Measurements from ENCODE around the gene RPS18. TPM values are rescaled to one million over a fixed set of nuclear protein-coding genes. Genes with fewer than 3 reads are reported as not detected.

The RPS18 gene
- polyA plus RNA-seq, 1 of the 3 experiments (the other 2 are of a cell fraction): 12,112 TPM

GRCh38 chr6:33299237-33299944 lies 27.5 kb downstream of the RPS18 start (continued):
- no peak for TF ChIP-seq USF1 (IDR thresholded peaks at IDR 0.05; ENCODE audit: borderline replicate concordance, low read depth)
- TF ChIP-seq EP300 (IDR thresholded peaks at IDR 0.05; ENCODE audit: borderline replicate concordance in 1 of 2, low read depth in 1 of 2, low read length in 1 of 2): no peak
- TF ChIP-seq PBX3 (IDR thresholded peaks at IDR 0.05): peak; percentile 2
- peak; percentile 49; the same call in 1 of the 2 replicates for TF ChIP-seq ELF1 (IDR thresholded peaks at IDR 0.05)
- TF ChIP-seq MAX (IDR thresholded peaks at IDR 0.05; ENCODE audit: low read depth): peak; percentile 59
- 0 out of 2 replicates have a peak, but pooled peaks have one; percentile 8 for TF ChIP-seq TEAD4 (IDR thresholded peaks at IDR 0.05; ENCODE audit: borderline replicate concordance, insufficient read depth)
- no peak for TF ChIP-seq FOSL2 (IDR thresholded peaks at IDR 0.05; ENCODE audit: borderline replicate concordance, low read depth)
- TF ChIP-seq ZBTB33 (IDR thresholded peaks at IDR 0.05; ENCODE audit: borderline replicate concordance, low read depth): 0 out of 2 replicates have a peak, but pooled peaks have one; percentile 42

GRCh38 chr6:33301877-33302276 lies 30.0 kb downstream of the RPS18 start:
- H3K4me3 ChIP-seq (ENCODE audit: low read depth in 2 of 2, low read length in 1 of 2): no peak overlapping the region; a peak in 1 of 4 replicates
- H3K4me1 ChIP-seq (ENCODE audit: control insufficient read depth in 1 of 2, insufficient read depth in 2 of 2, low read depth in 1 of 2, low read length in 1 of 2): peaks cover 4 to 10% of the 10 kb centered on the region in 2 experiments; a peak in 1 of 4 replicates
- peaks cover 14% of the 10 kb centered on the region; the same call in 1 of the 2 replicates for H4K20me1 ChIP-seq (ENCODE audit: insufficient read depth)
- H3F3A ChIP-seq (replicated peaks; ENCODE audit: insufficient read depth): peaks cover 22% of the 10 kb centered on the region
- H3K9me2 ChIP-seq: no peaks in the 10 kb centered on the region
- DNase-seq: no peak
- POLR2A ChIA-PET: interaction anchor here (0.6 to 2.1 kb wide), 2 partner anchors 12 to 24 kb away, joined by 3 to 15 read pairs; partner anchors contain the start of genes B3GALT4 and TAPBP
- peaks cover 74% of the 10 kb centered on the region for H3K79me2 ChIP-seq (ENCODE audit: insufficient read depth)
- H2AFZ ChIP-seq (ENCODE audit: low read depth): no peak overlapping the region
- CTCF ChIA-PET: no interaction called here
- no peaks in the 10 kb centered on the region for H3K9me3 ChIP-seq
- no peak overlapping the region for H3K4me2 ChIP-seq
- H3K27ac ChIP-seq (ENCODE audit: low read depth in 2 of 2, low read length in 1 of 2): no peak overlapping the region
- H3K27me3 ChIP-seq (ENCODE audit: insufficient read depth): no peaks in the 10 kb centered on the region
- peaks cover 13 to 22% of the 10 kb centered on the region in 2 experiments for H3K36me3 ChIP-seq (replicated peaks in 1 of 2; ENCODE audit: control insufficient read depth in 1 of 2, insufficient read depth in 2 of 2, low read length in 1 of 2)
- no peak overlapping the region for H3K9ac ChIP-seq
- 95% methylated on average over 3 of the region's 3 CpGs for WGBS (ENCODE audit: low lambda C conversion rate)
- no peak for TF ChIP-seq RCOR1 (IDR thresholded peaks at IDR 0.05; ENCODE audit: low read length)
- no peak for TF ChIP-seq TEAD4 (IDR thresholded peaks at IDR 0.05; ENCODE audit: borderline replicate concordance, insufficient read depth)
- no peak for TF ChIP-seq FOXM1 (IDR thresholded peaks at IDR 0.05; ENCODE audit: low read depth)
- no peak for TF ChIP-seq FOSL2 (IDR thresholded peaks at IDR 0.05; ENCODE audit: borderline replicate concordance, low read depth)
- TF ChIP-seq TAF1 (IDR thresholded peaks at IDR 0.05; ENCODE audit: borderline replicate concordance, low read depth, low read length): no peak
- TF ChIP-seq JUND (IDR thresholded peaks at IDR 0.05): no peak
- TF ChIP-seq FOXJ3 (CRISPR knock-in tag; IDR thresholded peaks at IDR 0.05): no peak
- no peak for TF ChIP-seq RXRA (IDR thresholded peaks at IDR 0.05; ENCODE audit: borderline replicate concordance, low read depth)
- TF ChIP-seq ZBTB33 (IDR thresholded peaks at IDR 0.05; ENCODE audit: borderline replicate concordance, low read depth): no peak
- TF ChIP-seq MXI1 (IDR thresholded peaks at IDR 0.05; ENCODE audit: low read depth, low read length): no peak
- no peak for TF ChIP-seq USF2 (IDR thresholded peaks at IDR 0.05; ENCODE audit: borderline replicate concordance, low read depth, low read length)
- TF ChIP-seq IRF3 (IDR thresholded peaks at IDR 0.05; ENCODE audit: low read depth, low read length): no peak
